ENCODE measurements around the gene LHX2.

- TF ChIP-seq CTCF (CRISPR knock-in tag; IDR thresholded peaks at IDR 0.05) (no peak), GTF2F1 (IDR thresholded peaks at IDR 0.05; ENCODE audit: low read length) (no peak), ZNF143 (CRISPR knock-in tag; IDR thresholded peaks at IDR 0.05) (no peak), SIN3A (IDR thresholded peaks at IDR 0.05; ENCODE audit: borderline replicate concordance, low read depth, low read length) (no peak), FOXK2 (IDR thresholded peaks at IDR 0.05) (no peak), KLF9 (CRISPR knock-in tag; IDR thresholded peaks at IDR 0.05; ENCODE audit: low read depth) (no peak), ZBTB25 (CRISPR knock-in tag; IDR thresholded peaks at IDR 0.05) (no peak), ZNF576 (CRISPR knock-in tag; IDR thresholded peaks at IDR 0.05) (no peak)
These were observed 4.8 kb downstream of the LHX2 start for GRCh38 chr9:124016175-124017050.

Data from HepG2 (cell line).